Endothelial cell of umbilical vein (primary cell): ENCODE measurements around the gene VEGFA. TPM values are rescaled to one million over a fixed set of nuclear protein-coding genes. Genes with fewer than 3 reads are reported as not detected.

ENCODE experiments used
- BruUV-seq: library from RNA; stranded (reverse); fragments of 400-500 nt; replicated peaks from 2 replicates; lab custom pipeline; 2021; lab: Mats Ljungman, UMichigan
- CTCF ChIA-PET: fragments of 300-600, 350-600 bp; sonication (Branson Sonifier 250); formaldehyde crosslinking; loops from one replicate; lab custom pipeline; 2021; ENCODE audit warnings: antibody characterized with exemption, inconsistent platforms; lab: Charles Lee
- POLR2A ChIA-PET: fragments of 300-600, 350-600 bp; sonication (Branson Sonifier 250); formaldehyde crosslinking; loops from one replicate; lab custom pipeline; 2021; ENCODE audit warnings: antibody characterized with exemption, inconsistent platforms; lab: Charles Lee
- DNase-seq: peaks from one replicate; pipeline ENCODE4 v3.0.0-alpha.2; 2011; ENCODE audit warnings: low read depth, low spot score
- FAIRE-seq: peaks from 2 replicates; lab custom pipeline; 2011; peaks lifted over from hg19 to GRCh38; lab: Jason Lieb, UNC
- H2AFZ ChIP-seq: 2 replicates; pipeline ENCODE4 v1.6.0; 2012; ENCODE audit warnings: low read depth, low read length, control low read depth, inconsistent platforms
- H3K27ac ChIP-seq: 2 replicates; pipeline ENCODE4 v1.5.1; 2011; ENCODE audit warnings: low read depth, mild to moderate bottlenecking, control low read depth, low read length, moderate library complexity; ENCODE audit not compliant: insufficient read depth
- H3K27me3 ChIP-seq, 2 experiments: 2 replicates each; pipeline versions ENCODE4 v1.6.0 to v1.6.1; 2011; ENCODE audit warnings: low read length in 2 of 2, mixed read lengths in 1 of 2; ENCODE audit not compliant: control insufficient read depth in 2 of 2, insufficient read depth in 2 of 2
- H3K36me3 ChIP-seq, 2 experiments: 2 replicates in 1 of 2; 3 replicates in 1 of 2; pipeline ENCODE4 v1.5.1; 2011; ENCODE audit warnings: low read length in 2 of 2, mild to moderate bottlenecking in 1 of 2, moderate library complexity in 1 of 2; ENCODE audit not compliant: control insufficient read depth in 2 of 2, insufficient read depth in 2 of 2; ENCODE audit errors: extremely low read depth in 1 of 2
- H3K4me1 ChIP-seq: 3 replicates; pipeline ENCODE4 v1.5.1; 2011; ENCODE audit warnings: mild to moderate bottlenecking, low read length; ENCODE audit not compliant: control insufficient read depth, insufficient read depth; ENCODE audit errors: extremely low read depth
- H3K4me2 ChIP-seq: 2 replicates; pipeline ENCODE4 v1.6.1; 2011; ENCODE audit warnings: low read length, control low read depth, mixed read lengths; ENCODE audit not compliant: insufficient read depth
- H3K4me3 ChIP-seq, 3 experiments: fragments of 200-600 bp in 1 of 3; sonication (generic), shearing (Covaris generic) in 1 of 3; replicated peaks in 1 of 3; 2 replicates each; pipeline ENCODE4 v1.5.1; 2011 to 2016; ENCODE audit warnings: control low read depth in 3 of 3, low read length in 3 of 3, mild to moderate bottlenecking in 2 of 3, inconsistent platforms in 1 of 3, low read depth in 1 of 3, moderate library complexity in 1 of 3; ENCODE audit not compliant: insufficient read depth in 1 of 3
- H3K79me2 ChIP-seq: 2 replicates; pipeline ENCODE4 v1.6.0; 2012; ENCODE audit warnings: low read length, inconsistent platforms; ENCODE audit not compliant: control insufficient read depth, insufficient read depth
- H3K9ac ChIP-seq: replicated peaks from 2 replicates; pipeline ENCODE3; 2011; ENCODE audit warnings: low read length, control low read depth; ENCODE audit not compliant: insufficient read depth; ENCODE audit errors: extremely low read depth
- H3K9me1 ChIP-seq: replicated peaks from 3 replicates; pipeline ENCODE4 v1.6.0; 2011; ENCODE audit warnings: mild to moderate bottlenecking, low read length; ENCODE audit not compliant: control insufficient read depth, insufficient read depth; ENCODE audit errors: extremely low read depth
- H3K9me3 ChIP-seq: replicated peaks from 2 replicates; pipeline ENCODE4 v1.5.1; 2012; ENCODE audit warnings: low read length, inconsistent platforms; ENCODE audit not compliant: control insufficient read depth, insufficient read depth
- H4K20me1 ChIP-seq: replicated peaks from 2 replicates; pipeline ENCODE3; 2011; ENCODE audit warnings: mild to moderate bottlenecking, low read length; ENCODE audit not compliant: control insufficient read depth, insufficient read depth; ENCODE audit errors: extremely low read depth
- EZH2 ChIP-seq: IDR thresholded peaks from 2 replicates; pipeline ENCODE4 v1.6.1; 2012; ENCODE audit warnings: borderline replicate concordance, low read depth, mild to moderate bottlenecking, moderate library complexity, low read length, inconsistent platforms; ENCODE audit not compliant: severe bottlenecking
- FOS ChIP-seq: IDR thresholded peaks from 2 replicates; pipeline ENCODE4 v1.6.1; 2011; ENCODE audit warnings: mild to moderate bottlenecking, low read length, moderate library complexity, borderline replicate concordance; ENCODE audit not compliant: insufficient read depth
- GATA2 ChIP-seq: IDR thresholded peaks from 2 replicates; pipeline ENCODE4 v1.7.0; 2011; ENCODE audit warnings: low read depth, mild to moderate bottlenecking, moderate library complexity, mixed read lengths, low read length; ENCODE audit not compliant: insufficient read length, insufficient read depth
- JUN ChIP-seq: IDR thresholded peaks from 2 replicates; pipeline ENCODE4 v1.6.1; 2011; ENCODE audit warnings: borderline replicate concordance, low read depth; ENCODE audit not compliant: insufficient read length, insufficient read depth
- MAX ChIP-seq: IDR thresholded peaks from 2 replicates; pipeline ENCODE4 v1.6.1; 2011; ENCODE audit not compliant: insufficient read depth, insufficient read length
- MYC ChIP-seq: IDR thresholded peaks from one replicate; pipeline ENCODE4 v1.6.1; 2011; ENCODE audit warnings: mild to moderate bottlenecking, low read depth, low read length
- POLR2A ChIP-seq: IDR thresholded peaks from 2 replicates; pipeline ENCODE4 v1.6.1; 2012; ENCODE audit warnings: low read depth, mild to moderate bottlenecking, control low read depth, low read length
- POLR2AphosphoS5 ChIP-seq: IDR thresholded peaks from 2 replicates; pipeline ENCODE4 v1.6.1; 2012; ENCODE audit warnings: low read depth, mild to moderate bottlenecking, control low read depth, low read length, moderate library complexity; ENCODE audit not compliant: insufficient read depth
- dilution Hi-C: fragments of 300-500 bp; cut with MboI; formaldehyde crosslinking; loops from one replicate; pipeline ENCODE4 v1.15.0; 2019; ENCODE audit warnings: low sequenced_read_pairs; ENCODE audit not compliant: extremely low pct_ligation_motif_present
- intact Hi-C: fragments of 100-400 bp; cut with micrococcal nuclease; formaldehyde crosslinking; loops from one replicate; pipeline ENCODE4 v1.10.0; 2022
- polyA plus RNA-seq, 4 experiments: library from polyadenylated mRNA; depleted of rRNA in 3 of 4; stranded (reverse) in 3 of 4; unstranded in 1 of 4; fragments of >200 nt; gene quantifications; 2 replicates each; pipeline versions ENCODE4 v1.2.1 to v1.2.3, GENCODE V29; 2011 to 2012; ENCODE audit warnings: missing spikeins in 1 of 4
- total RNA-seq: library from RNA; stranded (reverse); gene quantifications from 2 replicates; pipeline ENCODE4 v1.2.3, GENCODE V29; 2021
- TF ChIP-seq, protein P1 (sequence below), 2 donors: IDR thresholded peaks; 1 replicate in 1 of 2; 2 replicates in 1 of 2; pipeline ENCODE4 v1.5.1; 2011; ENCODE audit warnings: low read length in 2 of 2, mild to moderate bottlenecking in 2 of 2, moderate library complexity in 2 of 2, control low read depth in 1 of 2, inconsistent platforms in 1 of 2, low read depth in 1 of 2; ENCODE audit not compliant: insufficient read depth in 1 of 2; ENCODE audit errors: extremely low read depth in 1 of 2

Gene VEGFA
- total and polyA plus RNA-seq, 2 donors (not counting 3 experiments of a cell fraction or from before 2014, with no cell fraction given) = 18.1 to 19.9 TPM

DNA sequence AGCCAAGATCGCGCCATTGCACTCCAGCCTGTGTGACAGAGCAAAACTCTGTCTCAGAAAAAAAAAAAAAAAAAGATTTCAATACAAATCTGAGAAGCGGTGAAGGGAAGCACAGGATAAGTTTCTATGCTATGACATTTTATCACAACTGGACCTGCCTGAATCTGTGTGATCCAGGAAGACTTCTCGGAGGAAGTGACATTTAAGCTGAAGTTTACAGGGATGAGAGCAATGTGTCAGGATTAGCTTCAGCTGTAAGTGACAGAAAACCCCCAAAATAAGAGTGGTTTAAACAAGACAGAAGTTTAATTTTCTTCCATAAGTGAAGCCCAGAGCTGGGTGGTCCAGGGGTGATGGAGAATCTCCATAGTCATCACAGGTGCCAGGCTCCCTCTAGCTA lies 49.0 kb upstream of the VEGFA start:
- H3K4me2 ChIP-seq = no peak overlapping the region
- ChIA-PET POLR2A (interaction anchor here (0.7 kb wide), 2 partner anchors 24 to 81 kb away, joined by 3 read pairs; no protein-coding TSS in a partner anchor), CTCF (interaction anchor here (0.7 to 4.9 kb wide), 8 partner anchors 33 to 360 kb away, joined by 3 to 48 read pairs (median 4); partner anchors contain the start of gene RSPH9)
- DNase-seq (no peak), FAIRE-seq (no peak)
- H3K9ac ChIP-seq = no peak overlapping the region
- dilution Hi-C loops = no loop called here
- H3K4me3 ChIP-seq = no peak overlapping the region
- H3K9me1 ChIP-seq = no peaks in the 10 kb centered on the region
- H3K9me3 ChIP-seq = no peaks in the 10 kb centered on the region
- H3K79me2 ChIP-seq = no peaks in the 10 kb centered on the region
- BruUV-seq = no TSS peak
- H3K4me1 ChIP-seq = peaks cover 7% of the 10 kb centered on the region
- intact Hi-C loops = no loop called here
- H3K36me3 ChIP-seq = no peaks in the 10 kb centered on the region
- H3K27ac ChIP-seq = no peak overlapping the region
- no peaks in the 10 kb centered on the region for H3K27me3 ChIP-seq
- TF ChIP-seq JUN (no peak), FOS (no peak), MYC (no peak), GATA2 (no peak), POLR2A (no peak), MAX (no peak), EZH2 (no peak), POLR2AphosphoS5 (no peak)
- TF ChIP-seq, protein P1, sequence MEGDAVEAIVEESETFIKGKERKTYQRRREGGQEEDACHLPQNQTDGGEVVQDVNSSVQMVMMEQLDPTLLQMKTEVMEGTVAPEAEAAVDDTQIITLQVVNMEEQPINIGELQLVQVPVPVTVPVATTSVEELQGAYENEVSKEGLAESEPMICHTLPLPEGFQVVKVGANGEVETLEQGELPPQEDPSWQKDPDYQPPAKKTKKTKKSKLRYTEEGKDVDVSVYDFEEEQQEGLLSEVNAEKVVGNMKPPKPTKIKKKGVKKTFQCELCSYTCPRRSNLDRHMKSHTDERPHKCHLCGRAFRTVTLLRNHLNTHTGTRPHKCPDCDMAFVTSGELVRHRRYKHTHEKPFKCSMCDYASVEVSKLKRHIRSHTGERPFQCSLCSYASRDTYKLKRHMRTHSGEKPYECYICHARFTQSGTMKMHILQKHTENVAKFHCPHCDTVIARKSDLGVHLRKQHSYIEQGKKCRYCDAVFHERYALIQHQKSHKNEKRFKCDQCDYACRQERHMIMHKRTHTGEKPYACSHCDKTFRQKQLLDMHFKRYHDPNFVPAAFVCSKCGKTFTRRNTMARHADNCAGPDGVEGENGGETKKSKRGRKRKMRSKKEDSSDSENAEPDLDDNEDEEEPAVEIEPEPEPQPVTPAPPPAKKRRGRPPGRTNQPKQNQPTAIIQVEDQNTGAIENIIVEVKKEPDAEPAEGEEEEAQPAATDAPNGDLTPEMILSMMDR (IDR thresholded peaks at IDR 0.05; ENCODE audit: extremely low read depth in 1 of 2, insufficient read depth in 1 of 2, low read depth in 1 of 2, low read length in 2 of 2) = no peak
- no peaks in the 10 kb centered on the region for H4K20me1 ChIP-seq
- no peak overlapping the region for H2AFZ ChIP-seq
